Activated B cell treated with CpG ODN at 0.5 μM for 24 hours (primary cell): ENCODE results near the gene PPP1R9B. TPM values are rescaled to one million over a fixed set of nuclear protein-coding genes. Genes with fewer than 3 reads are reported as not detected.

Experiments
- ATAC-seq: fragments of 200-7000 bp; cut with Tn5 transposase; one replicate; pipeline ENCODE4 v1.10.0; 2021; ENCODE audit warnings: low read depth, mild to moderate bottlenecking, moderate library complexity
- CTCF ChIA-PET: fragments of 350-600 bp; sonication (Branson Sonifier 250); formaldehyde crosslinking; loops from one replicate; lab custom pipeline; 2021; ENCODE audit warnings: antibody characterized with exemption; lab: Charles Lee
- POLR2A ChIA-PET: fragments of 350-600 bp; sonication (Branson Sonifier 250); formaldehyde crosslinking; loops from one replicate; lab custom pipeline; 2021; ENCODE audit warnings: antibody characterized with exemption; lab: Charles Lee
- DNase-seq: peaks from one replicate; pipeline ENCODE4 v3.0.0; 2022
- H3K27ac Mint-ChIP-seq: one replicate; pipeline ENCODE4 v1.8.0; 2020; ENCODE audit warnings: mixed read lengths
- H3K27me3 Mint-ChIP-seq: one replicate; pipeline ENCODE4 v1.8.0; 2021; ENCODE audit warnings: mixed read lengths
- H3K36me3 Mint-ChIP-seq: one replicate; pipeline ENCODE4 v1.8.0; 2021; ENCODE audit warnings: low read depth, mixed read lengths
- H3K4me1 Mint-ChIP-seq: one replicate; pipeline ENCODE4 v1.8.0; 2021; ENCODE audit warnings: mixed read lengths
- H3K4me3 Mint-ChIP-seq: one replicate; pipeline ENCODE4 v1.8.0; 2020; ENCODE audit warnings: mild to moderate bottlenecking, mixed read lengths
- H3K9me3 Mint-ChIP-seq: one replicate; pipeline ENCODE4 v1.8.0; 2020; ENCODE audit warnings: mixed read lengths
- intact Hi-C: fragments of 100-400 bp; cut with micrococcal nuclease; formaldehyde crosslinking; loops from one replicate; pipeline ENCODE4 v1.15.1; 2024
- total RNA-seq: library from RNA; stranded (reverse); gene quantifications from 2 replicates; pipeline ENCODE4 v1.2.3, GENCODE V29; 2022
- TF ChIP-seq, protein P1 (sequence below): fragments of 200-600 bp; IDR thresholded peaks from one replicate; pipeline ENCODE4 v1.8.0; 2022; ENCODE audit warnings: antibody characterized with exemption, mild to moderate bottlenecking

The PPP1R9B gene
- total RNA-seq, 1 donor from 2014 or later = 313 TPM

GRCh38 chr17:50136096-50136687, 14.3 kb downstream of the PPP1R9B start:
- Mint-ChIP-seq H3K4me1 (peaks cover 36% of the 10 kb centered on the region), H3K36me3 (peaks cover 80% of the 10 kb centered on the region), H3K27ac (no peak overlapping the region), H3K9me3 (no peaks in the 10 kb centered on the region), H3K4me3 (no peak overlapping the region), H3K27me3 (no peaks in the 10 kb centered on the region)
- no peak for ATAC-seq
- POLR2A ChIA-PET = interaction anchor here (0.6 to 2.9 kb wide), 3 partner anchors 9 to 727 kb away, joined by 3 to 10 read pairs (median 6); no protein-coding TSS in a partner anchor
- intact Hi-C loops = no loop called here
- TF ChIP-seq, protein P1, sequence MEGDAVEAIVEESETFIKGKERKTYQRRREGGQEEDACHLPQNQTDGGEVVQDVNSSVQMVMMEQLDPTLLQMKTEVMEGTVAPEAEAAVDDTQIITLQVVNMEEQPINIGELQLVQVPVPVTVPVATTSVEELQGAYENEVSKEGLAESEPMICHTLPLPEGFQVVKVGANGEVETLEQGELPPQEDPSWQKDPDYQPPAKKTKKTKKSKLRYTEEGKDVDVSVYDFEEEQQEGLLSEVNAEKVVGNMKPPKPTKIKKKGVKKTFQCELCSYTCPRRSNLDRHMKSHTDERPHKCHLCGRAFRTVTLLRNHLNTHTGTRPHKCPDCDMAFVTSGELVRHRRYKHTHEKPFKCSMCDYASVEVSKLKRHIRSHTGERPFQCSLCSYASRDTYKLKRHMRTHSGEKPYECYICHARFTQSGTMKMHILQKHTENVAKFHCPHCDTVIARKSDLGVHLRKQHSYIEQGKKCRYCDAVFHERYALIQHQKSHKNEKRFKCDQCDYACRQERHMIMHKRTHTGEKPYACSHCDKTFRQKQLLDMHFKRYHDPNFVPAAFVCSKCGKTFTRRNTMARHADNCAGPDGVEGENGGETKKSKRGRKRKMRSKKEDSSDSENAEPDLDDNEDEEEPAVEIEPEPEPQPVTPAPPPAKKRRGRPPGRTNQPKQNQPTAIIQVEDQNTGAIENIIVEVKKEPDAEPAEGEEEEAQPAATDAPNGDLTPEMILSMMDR = no peak
- DNase-seq = no peak
- CTCF ChIA-PET = interaction anchor here (1.1 kb wide), 1 partner anchor 19 kb away, joined by 5 read pairs; no protein-coding TSS in a partner anchor

GRCh38 chr17:50135316-50136095, 15.0 kb downstream of the PPP1R9B start:
- H3K27ac Mint-ChIP-seq = no peak overlapping the region
- H3K27me3 Mint-ChIP-seq = peaks cover 3% of the 10 kb centered on the region
- DNase-seq = no peak
- H3K36me3 Mint-ChIP-seq = peaks cover 75% of the 10 kb centered on the region
- H3K4me3 Mint-ChIP-seq = no peak overlapping the region
- H3K9me3 Mint-ChIP-seq = no peaks in the 10 kb centered on the region
- intact Hi-C loops = no loop called here
- CTCF ChIA-PET = interaction anchor here (1.0 kb wide), 1 partner anchor 34 kb away, joined by 4 read pairs; no protein-coding TSS in a partner anchor
- POLR2A ChIA-PET = interaction anchor here (0.6 to 2.9 kb wide), 2 partner anchors 12 to 728 kb away, joined by 3 to 10 read pairs; no protein-coding TSS in a partner anchor
- TF ChIP-seq, protein P1 = no peak
- peaks cover 35% of the 10 kb centered on the region for H3K4me1 Mint-ChIP-seq
- no peak for ATAC-seq

DNA sequence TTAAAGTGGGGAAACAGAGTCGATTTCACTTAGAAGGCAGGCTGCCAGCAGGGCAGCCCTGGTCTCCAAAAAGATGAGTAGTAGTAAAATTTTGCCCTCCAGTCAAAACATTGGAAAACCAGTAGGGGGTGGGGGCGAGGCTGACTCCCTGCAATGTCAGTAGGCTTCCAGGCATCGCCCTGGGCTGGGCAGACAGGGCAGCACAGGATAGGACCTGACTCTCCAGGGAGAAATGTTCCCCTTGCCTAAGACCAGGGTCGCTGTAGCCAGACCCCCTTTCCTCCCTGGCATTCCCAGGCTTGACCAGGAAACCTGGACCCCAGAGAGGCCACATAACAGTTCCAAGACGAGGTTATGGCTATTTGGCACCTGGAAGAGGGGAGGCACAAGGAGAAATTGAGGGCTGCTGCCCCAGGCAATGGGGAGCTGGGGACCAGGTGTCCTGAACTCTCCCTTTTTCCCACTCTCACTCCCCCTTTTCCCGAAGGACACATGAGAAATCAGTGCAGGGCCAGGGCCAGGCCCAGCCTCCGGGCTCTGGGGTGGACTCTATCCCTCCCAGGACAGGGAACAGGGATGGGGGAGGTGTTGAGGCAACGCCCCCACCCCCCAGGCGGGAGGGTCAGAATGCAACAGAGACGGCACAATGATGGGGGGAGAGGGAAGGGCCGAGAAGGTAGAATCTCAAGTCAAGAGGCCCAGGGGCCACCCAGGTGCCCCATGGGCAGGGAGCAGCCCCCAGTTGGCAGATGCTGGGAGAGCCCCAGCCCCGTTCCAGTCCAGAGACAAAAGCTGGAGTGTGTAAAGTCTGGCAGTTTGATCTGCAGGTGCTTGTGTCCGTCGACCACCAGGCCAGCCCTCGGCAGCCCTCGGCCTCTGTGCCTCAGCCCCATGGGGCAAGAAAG, 16.0 kb downstream of the PPP1R9B start:
- CTCF ChIA-PET = interaction anchor here (1.0 kb wide), 1 partner anchor 35 kb away, joined by 4 read pairs; no protein-coding TSS in a partner anchor
- Mint-ChIP-seq H3K4me3 (no peak overlapping the region), H3K27ac (no peak overlapping the region), H3K9me3 (no peaks in the 10 kb centered on the region), H3K4me1 (peaks cover 31% of the 10 kb centered on the region), H3K27me3 (peaks cover 3% of the 10 kb centered on the region), H3K36me3 (peaks cover 64% of the 10 kb centered on the region)
- intact Hi-C loops = no loop called here
- ATAC-seq = no peak
- POLR2A ChIA-PET = interaction anchor here (0.6 kb wide), 1 partner anchor 18 kb away, joined by 4 read pairs; no protein-coding TSS in a partner anchor
- no peak for DNase-seq
- TF ChIP-seq, protein P1 = no peak

DNA sequence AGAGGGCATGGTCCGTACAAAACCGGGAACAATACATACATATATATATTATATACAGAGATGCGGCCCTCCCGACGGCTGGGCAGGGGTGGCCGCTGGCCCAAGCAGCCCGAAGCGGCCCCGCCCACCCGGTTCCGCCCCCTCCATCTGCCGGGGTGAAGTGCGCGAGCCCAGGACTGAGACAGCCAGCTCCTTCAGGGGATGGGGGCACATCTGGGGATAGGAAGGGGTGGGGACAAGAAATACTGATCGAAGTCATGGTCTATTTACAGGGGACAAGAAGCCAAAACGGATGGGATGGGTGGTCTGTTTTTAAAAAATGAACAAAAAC, 16.7 kb downstream of the PPP1R9B start:
- ChIA-PET POLR2A (interaction anchor here (0.6 kb wide), 1 partner anchor 19 kb away, joined by 4 read pairs; no protein-coding TSS in a partner anchor), CTCF (no interaction called here)
- H3K27me3 Mint-ChIP-seq = peaks cover 4% of the 10 kb centered on the region
- H3K4me3 Mint-ChIP-seq = no peak overlapping the region
- peaks cover 34% of the 10 kb centered on the region for H3K4me1 Mint-ChIP-seq
- TF ChIP-seq, protein P1 = no peak
- ATAC-seq = no peak
- H3K36me3 Mint-ChIP-seq = peaks cover 57% of the 10 kb centered on the region
- intact Hi-C loops = no loop called here
- DNase-seq = no peak
- no peak overlapping the region for H3K27ac Mint-ChIP-seq
- H3K9me3 Mint-ChIP-seq = no peaks in the 10 kb centered on the region
